K562 (cell line): ENCODE results near the gene STX7. TPM values are rescaled to one million over a fixed set of nuclear protein-coding genes. Genes with fewer than 3 reads are reported as not detected.

Experiments used
- ATAC-seq: fragments of 200-7000 bp; cut with Tn5 transposase; 3 replicates; pipeline ENCODE4 v1.9.1; 2020; ENCODE audit warnings: moderate library complexity
- BruUV-seq: library from RNA; stranded (reverse); fragments of 400-500 nt; replicated peaks from 2 replicates; lab custom pipeline; 2021; lab: Mats Ljungman, UMichigan
- CTCF ChIA-PET: fragments of 300-600 bp; formaldehyde crosslinking; extraction: SDS; loops from one replicate; lab custom pipeline; 2021; ENCODE audit warnings: low intra/inter-chr PET ratio; lab: Yijun Ruan, JAX
- POLR2A ChIA-PET: fragments of 300-600, 350-650 bp; sonication (Branson Sonifier 250); formaldehyde crosslinking; extraction: SDS; loops from one replicate; lab custom pipeline; 2021; ENCODE audit warnings: antibody characterized with exemption, inconsistent platforms; lab: Yijun Ruan, JAX
- DNase-seq, 4 experiments: peaks; one replicate each; pipeline versions ENCODE4 v3.0.0 to v3.0.0-alpha.2; 2011 to 2018; ENCODE audit warnings: low spot score in 3 of 4, mixed read lengths in 3 of 4; ENCODE audit errors: extremely low read depth in 1 of 4
- FAIRE-seq: peaks from 2 replicates; lab custom pipeline; 2011; peaks lifted over from hg19 to GRCh38; lab: Jason Lieb, UNC
- H2AFZ ChIP-seq: 2 replicates; pipeline ENCODE4 v1.6.0; 2011; ENCODE audit warnings: low read depth, low read length, control low read depth, inconsistent platforms
- H3K27ac ChIP-seq: fragments of 200-600 bp; 3 replicates; pipeline ENCODE4 v1.8.0; 2011; ENCODE audit warnings: low read depth, mild to moderate bottlenecking, control low read depth, inconsistent platforms, low read length, moderate library complexity, mixed read lengths; ENCODE audit errors: extremely low read depth
- H3K27me3 ChIP-seq, 2 experiments: fragments of 300-600 bp in 1 of 2; 2 replicates in 1 of 2; 3 replicates in 1 of 2; pipeline versions ENCODE4 v1.6.0 to v1.8.0; 2011; ENCODE audit warnings: inconsistent platforms in 2 of 2, low read length in 2 of 2, mild to moderate bottlenecking in 1 of 2, mixed read lengths in 1 of 2, moderate library complexity in 1 of 2; ENCODE audit not compliant: control insufficient read depth in 2 of 2, insufficient read depth in 2 of 2
- H3K36me3 ChIP-seq: fragments of 300-600 bp; 3 replicates; pipeline ENCODE4 v1.8.0; 2011; ENCODE audit warnings: mild to moderate bottlenecking, low read length, inconsistent platforms; ENCODE audit not compliant: control insufficient read depth, insufficient read depth
- H3K4me1 ChIP-seq, 2 experiments: fragments of 200-600 bp in 1 of 2; replicated peaks in 1 of 2; 2 replicates in 1 of 2; 3 replicates in 1 of 2; pipeline versions ENCODE4 v1.5.1 to v1.8.0; 2011; ENCODE audit warnings: inconsistent platforms in 2 of 2, low read length in 2 of 2, mild to moderate bottlenecking in 1 of 2, mixed read lengths in 1 of 2, moderate library complexity in 1 of 2; ENCODE audit not compliant: control insufficient read depth in 2 of 2, insufficient read depth in 2 of 2
- H3K4me2 ChIP-seq: 2 replicates; pipeline ENCODE4 v1.6.1; 2011; ENCODE audit warnings: low read length, control low read depth, inconsistent platforms, mixed read lengths; ENCODE audit not compliant: insufficient read depth
- H3K4me3 ChIP-seq: fragments of 200-600 bp; sonication (generic), shearing (Covaris generic); 2 replicates; pipeline ENCODE4 v1.5.1; 2016; ENCODE audit warnings: control low read depth, inconsistent platforms
- H3K79me2 ChIP-seq: fragments of 200-600 bp; 3 replicates; pipeline ENCODE4 v1.8.0; 2011; ENCODE audit warnings: low read length, inconsistent platforms; ENCODE audit not compliant: control insufficient read depth, insufficient read depth
- H3K9ac ChIP-seq, 2 experiments: 2 replicates each; pipeline versions ENCODE4 v1.6.0 to v1.6.1; 2011; ENCODE audit warnings: low read depth in 2 of 2, low read length in 2 of 2, control low read depth in 1 of 2, inconsistent platforms in 1 of 2, mild to moderate bottlenecking in 1 of 2, mixed read lengths in 1 of 2; ENCODE audit not compliant: insufficient read depth in 1 of 2
- H3K9me1 ChIP-seq: one replicate; pipeline ENCODE4 v1.6.0; 2011; ENCODE audit warnings: inconsistent platforms, mild to moderate bottlenecking, low read length, moderate library complexity; ENCODE audit not compliant: control insufficient read depth, insufficient read depth
- H3K9me3 ChIP-seq: replicated peaks from 2 replicates; pipeline ENCODE4 v1.5.1; 2011; ENCODE audit warnings: low read depth, low read length, inconsistent platforms; ENCODE audit not compliant: control insufficient read depth, insufficient read depth
- H4K20me1 ChIP-seq: replicated peaks from 2 replicates; pipeline ENCODE4 v1.6.1; 2011; ENCODE audit warnings: low read length, inconsistent platforms, mixed read lengths; ENCODE audit not compliant: control insufficient read depth, insufficient read depth
- BACH1 ChIP-seq: fragments of 200-800 bp; sonication (Bioruptor generic); IDR thresholded peaks from 2 replicates; pipeline ENCODE4 v1.6.1; 2016; ENCODE audit warnings: missing genetic modification characterization, missing compliant biosample characterization
- POLR2AphosphoS5 ChIP-seq: IDR thresholded peaks from 2 replicates; pipeline ENCODE4 v1.6.1; 2011; ENCODE audit warnings: mild to moderate bottlenecking, low read depth, low read length, moderate library complexity; ENCODE audit not compliant: control insufficient read depth, insufficient read depth
- TCF7 ChIP-seq: sonication (generic); IDR thresholded peaks from 2 replicates; pipeline ENCODE4 v1.6.1; 2016; ENCODE audit warnings: antibody characterized with exemption, borderline replicate concordance
- WGBS: fragments of 100-300 bp; shearing (Covaris generic); methylation state at CpG from one replicate; pipeline ENCODE4 v1.1.6; 2016; ENCODE audit warnings: low coverage, mixed read lengths; ENCODE audit not compliant: insufficient coverage; ENCODE audit errors: missing lambda C conversion rate; 5-methylcytosine and 5-hydroxymethylcytosine counted together
- in situ Hi-C: fragments of 300-500 bp; cut with MboI; formaldehyde crosslinking; loops from 4 replicates; pipeline ENCODE4 v1.15.0; 2018; ENCODE audit warnings: inconsistent platforms, mixed read lengths
- intact Hi-C: fragments of 100-400 bp; cut with micrococcal nuclease; formaldehyde crosslinking; loops from 2 replicates; pipeline ENCODE4 v1.14.2; 2022
- polyA plus RNA-seq, 8 experiments: library from polyadenylated mRNA; depleted of rRNA in 4 of 8; stranded (reverse) in 5 of 8; unstranded in 3 of 8; fragments of >200 nt; fragmentation: Nextera tagmentation in 2 of 8; fragmentation: Illumina TruSeq in 1 of 8; extraction: Ambion mirVana in 2 of 8; extraction: Trizol in 1 of 8; gene quantifications; 2 replicates each; pipeline versions ENCODE4 v1.2.1 to v1.2.3, GENCODE V29; 2011 to 2014; ENCODE audit warnings: inconsistent platforms in 1 of 8, missing spikeins in 1 of 8
- total RNA-seq, 7 experiments: library from RNA; depleted of rRNA in 6 of 7; stranded (reverse); fragments of >200 nt in 6 of 7; fragmentation: Illumina TruSeq in 2 of 7; extraction: Trizol in 2 of 7; gene quantifications; 2 replicates each; pipeline versions ENCODE4 v1.2.1 to v1.2.3, GENCODE V29; 2011 to 2021; ENCODE audit warnings: low replicate concordance in 1 of 7
- TF ChIP-seq, protein P1 (sequence below), 2 experiments: fragments of 450-650 bp; IDR thresholded peaks; 2 replicates each; pipeline ENCODE4 v1.6.1; 2018; ENCODE audit warnings: mild to moderate bottlenecking in 2 of 2, low read depth in 1 of 2; ENCODE audit not compliant: partially characterized antibody in 2 of 2

Gene STX7
- total and polyA plus RNA-seq, 9 of the 15 experiments (the other 6 are each of a cell fraction or from before 2014, with no cell fraction given): 13.0 to 34.4 (median 25.3) TPM

DNA sequence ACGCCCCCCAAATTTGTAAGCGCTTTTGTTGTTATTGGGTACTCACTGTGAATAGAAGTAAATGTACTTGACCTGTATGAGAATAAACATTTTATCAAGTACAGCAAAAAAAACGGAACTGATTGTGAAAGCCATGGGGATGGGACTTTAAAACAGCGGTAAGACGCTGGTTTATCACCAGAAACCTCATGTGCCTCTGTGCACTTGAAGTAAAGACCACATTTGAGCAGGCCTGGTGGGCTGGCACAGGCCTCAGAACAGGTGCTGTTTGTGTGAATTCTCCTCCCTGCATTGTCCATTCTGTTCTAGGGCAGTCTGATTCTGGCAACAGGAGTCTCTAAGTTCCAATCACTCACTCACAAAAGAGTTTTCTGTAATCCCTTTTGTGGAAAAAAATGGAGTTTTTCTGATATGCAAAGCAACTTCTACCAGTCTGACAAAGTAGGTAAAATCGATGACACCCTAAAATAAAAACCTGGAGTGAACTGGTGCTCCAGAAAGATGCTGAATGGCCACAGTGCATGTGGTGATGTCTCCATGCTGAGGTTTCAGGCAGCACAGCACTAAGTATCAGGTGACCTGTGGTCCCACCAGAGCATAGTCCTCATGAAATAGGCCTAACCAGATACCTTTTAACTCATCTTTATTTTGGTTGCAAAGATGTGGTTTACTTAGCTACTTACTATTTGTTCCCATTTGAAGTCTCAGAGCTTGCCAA is 53.9 kb downstream of the STX7 start:
- TF ChIP-seq, protein P1, sequence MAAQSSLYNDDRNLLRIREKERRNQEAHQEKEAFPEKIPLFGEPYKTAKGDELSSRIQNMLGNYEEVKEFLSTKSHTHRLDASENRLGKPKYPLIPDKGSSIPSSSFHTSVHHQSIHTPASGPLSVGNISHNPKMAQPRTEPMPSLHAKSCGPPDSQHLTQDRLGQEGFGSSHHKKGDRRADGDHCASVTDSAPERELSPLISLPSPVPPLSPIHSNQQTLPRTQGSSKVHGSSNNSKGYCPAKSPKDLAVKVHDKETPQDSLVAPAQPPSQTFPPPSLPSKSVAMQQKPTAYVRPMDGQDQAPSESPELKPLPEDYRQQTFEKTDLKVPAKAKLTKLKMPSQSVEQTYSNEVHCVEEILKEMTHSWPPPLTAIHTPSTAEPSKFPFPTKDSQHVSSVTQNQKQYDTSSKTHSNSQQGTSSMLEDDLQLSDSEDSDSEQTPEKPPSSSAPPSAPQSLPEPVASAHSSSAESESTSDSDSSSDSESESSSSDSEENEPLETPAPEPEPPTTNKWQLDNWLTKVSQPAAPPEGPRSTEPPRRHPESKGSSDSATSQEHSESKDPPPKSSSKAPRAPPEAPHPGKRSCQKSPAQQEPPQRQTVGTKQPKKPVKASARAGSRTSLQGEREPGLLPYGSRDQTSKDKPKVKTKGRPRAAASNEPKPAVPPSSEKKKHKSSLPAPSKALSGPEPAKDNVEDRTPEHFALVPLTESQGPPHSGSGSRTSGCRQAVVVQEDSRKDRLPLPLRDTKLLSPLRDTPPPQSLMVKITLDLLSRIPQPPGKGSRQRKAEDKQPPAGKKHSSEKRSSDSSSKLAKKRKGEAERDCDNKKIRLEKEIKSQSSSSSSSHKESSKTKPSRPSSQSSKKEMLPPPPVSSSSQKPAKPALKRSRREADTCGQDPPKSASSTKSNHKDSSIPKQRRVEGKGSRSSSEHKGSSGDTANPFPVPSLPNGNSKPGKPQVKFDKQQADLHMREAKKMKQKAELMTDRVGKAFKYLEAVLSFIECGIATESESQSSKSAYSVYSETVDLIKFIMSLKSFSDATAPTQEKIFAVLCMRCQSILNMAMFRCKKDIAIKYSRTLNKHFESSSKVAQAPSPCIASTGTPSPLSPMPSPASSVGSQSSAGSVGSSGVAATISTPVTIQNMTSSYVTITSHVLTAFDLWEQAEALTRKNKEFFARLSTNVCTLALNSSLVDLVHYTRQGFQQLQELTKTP (IDR thresholded peaks at IDR 0.05; ENCODE audit: low read depth in 1 of 2, partially characterized antibody in 2 of 2): no peak
- TF ChIP-seq TCF7 (no peak), POLR2AphosphoS5 (no peak), BACH1 (tag) (no peak)
- TF ChIP-seq, all 486 proteins: peak for 0
- 88% methylated on average over 6 of the region's 6 CpGs for WGBS
- H3K79me2 ChIP-seq: no peaks in the 10 kb centered on the region
- H3K36me3 ChIP-seq: peaks cover 46% of the 10 kb centered on the region
- FAIRE-seq (no peak), ATAC-seq (no peak), DNase-seq (no peak)
- no peaks in the 10 kb centered on the region for H3K9me3 ChIP-seq
- no peaks in the 10 kb centered on the region for H4K20me1 ChIP-seq
- no peaks in the 10 kb centered on the region for H3K27me3 ChIP-seq
- H2AFZ ChIP-seq: no peak overlapping the region
- intact Hi-C loops (no loop called here), in situ Hi-C loops (no loop called here)
- H3K9ac ChIP-seq: no peak overlapping the region
- no peak overlapping the region for H3K27ac ChIP-seq
- no peaks in the 10 kb centered on the region for H3K9me1 ChIP-seq
- BruUV-seq: no TSS peak
- H3K4me3 ChIP-seq: no peak overlapping the region
- ChIA-PET POLR2A (no interaction called here), CTCF (no interaction called here)
- H3K4me1 ChIP-seq: no peaks in the 10 kb centered on the region
- no peak overlapping the region for H3K4me2 ChIP-seq
